BE2C (cell line): ENCODE measurements around the gene PTHLH.
A peak's percentile ranks its signal among the peaks of the same experiment; 100 is the strongest.

Source experiments
- DNase-seq: peaks from one replicate; pipeline ENCODE4 v3.0.0-alpha.2; 2020
- H3K27me3 ChIP-seq: fragments of 250-450 bp; sonication (Bioruptor Pico); 2 replicates; pipeline ENCODE4 v1.5.1; 2020; ENCODE audit warnings: mild to moderate bottlenecking
- H3K36me3 ChIP-seq: fragments of 250-450 bp; sonication (Bioruptor Pico); 2 replicates; pipeline ENCODE4 v1.5.1; 2020; ENCODE audit warnings: mild to moderate bottlenecking
- H3K4me1 ChIP-seq: fragments of 250-450 bp; sonication (Bioruptor Pico); 2 replicates; pipeline ENCODE4 v1.5.1; 2020
- H3K4me3 ChIP-seq: 2 replicates; pipeline ENCODE4 v1.5.1; 2011; ENCODE audit warnings: low read depth, low read length
- H3K9me3 ChIP-seq: fragments of 250-450 bp; sonication (Bioruptor Pico); 2 replicates; pipeline ENCODE4 v1.5.1; 2020
- CTCF ChIP-seq: IDR thresholded peaks from 2 replicates; pipeline ENCODE4 v1.5.1; 2012; ENCODE audit warnings: mild to moderate bottlenecking, low read depth, low read length

PTHLH gene

GRCh38 chr12:27946421-27946820 lies 26.1 kb downstream of the PTHLH start:
- H3K9me3 ChIP-seq: no peaks in the 10 kb centered on the region
- no peak for DNase-seq
- H3K27me3 ChIP-seq: no peaks in the 10 kb centered on the region
- H3K4me3 ChIP-seq: no peak overlapping the region
- TF ChIP-seq CTCF: no peak
- H3K36me3 ChIP-seq: no peaks in the 10 kb centered on the region
- H3K4me1 ChIP-seq: peaks cover 9% of the 10 kb centered on the region

DNA sequence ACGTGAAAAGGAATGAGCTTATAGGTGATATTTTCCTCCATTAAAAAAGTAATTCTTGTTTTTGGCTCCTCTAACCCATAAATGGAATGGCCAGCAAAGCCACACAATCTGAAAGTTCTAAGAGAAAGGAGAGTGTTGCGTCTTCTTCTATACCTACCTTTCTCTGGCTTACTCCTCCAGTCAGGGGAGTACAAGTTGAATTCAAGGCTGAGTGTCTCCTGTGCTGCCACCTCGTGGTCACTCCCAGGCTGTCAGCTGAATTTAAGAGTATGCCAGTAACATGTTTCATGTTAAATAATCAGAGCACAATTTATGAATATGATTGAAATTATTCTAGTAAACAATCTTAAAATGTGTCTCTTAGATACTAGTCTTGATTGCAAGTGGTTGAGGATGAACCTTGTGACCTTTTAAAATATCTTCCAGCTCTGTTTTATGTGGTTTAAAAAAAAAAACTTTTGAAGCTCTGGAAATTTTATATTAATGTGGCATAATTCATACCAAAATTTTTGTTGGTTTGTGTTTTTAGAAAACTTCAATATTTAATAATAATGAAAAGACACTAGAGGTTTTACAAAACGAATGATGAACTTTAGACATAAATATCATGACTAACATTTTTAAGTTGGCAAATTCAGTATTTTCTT lies 31.7 kb downstream of the PTHLH start:
- no peaks in the 10 kb centered on the region for H3K9me3 ChIP-seq
- TF ChIP-seq CTCF: peak; percentile 97

DNA sequence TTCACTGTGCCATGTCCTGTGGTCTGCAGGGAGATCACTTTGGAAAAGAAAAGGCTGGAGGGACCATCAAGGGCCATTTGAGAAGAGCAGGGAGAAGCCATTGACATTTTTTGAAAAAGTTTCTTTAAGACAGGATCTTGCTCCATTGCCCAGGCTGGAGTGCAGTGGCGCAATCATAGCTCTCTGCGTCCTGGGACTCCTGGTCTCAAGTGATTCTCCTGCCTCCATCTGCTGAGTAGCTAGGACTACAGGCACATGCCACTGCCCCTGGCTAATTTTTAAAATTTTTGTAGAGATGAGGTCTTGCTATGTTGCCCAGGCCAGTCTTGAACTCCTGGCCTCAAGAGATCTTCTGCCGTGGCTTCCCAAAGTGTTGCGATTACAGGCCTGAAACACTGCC lies 32.3 kb downstream of the PTHLH start:
- no peak overlapping the region for H3K4me3 ChIP-seq
- no peaks in the 10 kb centered on the region for H3K36me3 ChIP-seq
- no peak for DNase-seq
- H3K27me3 ChIP-seq: peaks cover 9% of the 10 kb centered on the region
- no peaks in the 10 kb centered on the region for H3K4me1 ChIP-seq
- H3K9me3 ChIP-seq: no peaks in the 10 kb centered on the region
- no peak for TF ChIP-seq CTCF

More for the DNA sequence above, 31.7 kb downstream of the PTHLH start:
- Histone ChIP-seq H3K36me3 (no peaks in the 10 kb centered on the region), H3K27me3 (peaks cover 9% of the 10 kb centered on the region), H3K4me3 (no peak overlapping the region), H3K4me1 (no peaks in the 10 kb centered on the region)
- peak; percentile 70 for DNase-seq

GRCh38 chr12:27937768-27938167 lies 34.8 kb downstream of the PTHLH start:
- TF ChIP-seq CTCF: no peak
- Histone ChIP-seq H3K4me3 (no peak overlapping the region), H3K27me3 (peaks cover 9% of the 10 kb centered on the region), H3K9me3 (no peaks in the 10 kb centered on the region), H3K36me3 (no peaks in the 10 kb centered on the region), H3K4me1 (no peaks in the 10 kb centered on the region)
- no peak for DNase-seq

DNA sequence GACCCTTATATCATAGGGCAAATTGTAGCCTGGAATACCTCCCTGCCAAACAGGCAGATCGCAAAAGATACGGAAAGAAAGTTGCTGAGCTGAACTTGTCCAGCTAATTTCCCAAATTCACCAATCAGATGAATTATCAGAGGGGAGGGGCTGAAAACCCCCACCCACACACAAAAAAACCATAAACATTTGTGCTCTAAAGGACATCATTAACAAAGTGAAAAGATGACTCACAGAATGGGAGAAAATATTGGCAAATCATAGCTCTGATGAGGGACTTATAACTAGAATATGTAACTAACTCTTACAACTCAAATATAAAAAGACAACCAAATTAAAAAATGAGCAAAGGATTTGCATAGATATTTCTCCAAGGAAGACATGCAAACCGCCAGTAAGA lies 36.3 kb downstream of the PTHLH start:
- no peaks in the 10 kb centered on the region for H3K36me3 ChIP-seq
- peaks cover 9% of the 10 kb centered on the region for H3K27me3 ChIP-seq
- no peak for DNase-seq
- no peak overlapping the region for H3K4me3 ChIP-seq
- no peaks in the 10 kb centered on the region for H3K9me3 ChIP-seq
- TF ChIP-seq CTCF: no peak
- H3K4me1 ChIP-seq: no peaks in the 10 kb centered on the region

DNA sequence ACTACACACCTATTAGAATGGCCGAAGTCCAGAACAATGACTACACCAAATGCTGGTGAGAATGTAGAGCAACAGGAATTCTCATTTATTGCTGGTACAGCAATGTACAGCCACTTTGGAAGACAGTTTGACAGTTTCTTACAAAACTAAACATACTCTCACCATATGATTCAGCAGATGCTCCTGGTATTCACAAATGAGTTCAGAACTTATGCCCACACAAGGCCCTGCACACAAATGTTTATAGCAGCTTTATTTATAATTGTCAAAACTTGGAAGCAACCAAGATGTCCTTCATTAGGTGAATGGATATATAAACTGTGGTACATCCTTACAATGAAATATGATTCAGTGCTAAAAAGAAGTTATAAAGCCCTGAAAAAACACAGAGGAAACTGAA lies 38.3 kb downstream of the PTHLH start:
- peaks cover 9% of the 10 kb centered on the region for H3K27me3 ChIP-seq
- no peaks in the 10 kb centered on the region for H3K4me1 ChIP-seq
- H3K36me3 ChIP-seq: no peaks in the 10 kb centered on the region
- DNase-seq: no peak
- no peak for TF ChIP-seq CTCF
- H3K4me3 ChIP-seq: no peak overlapping the region
- no peaks in the 10 kb centered on the region for H3K9me3 ChIP-seq
